Right atrium auricular region (tissue), 2 donors: ENCODE results near the gene RXRG. TPM values are rescaled to one million over a fixed set of nuclear protein-coding genes. Genes with fewer than 3 reads are reported as not detected.

Source experiments
- DNase-seq: peaks from one replicate; pipeline ENCODE4 v3.0.0-alpha.2; 2019; ENCODE audit warnings: low spot score
- H3K27ac ChIP-seq, 2 donors: fragments of 200-600 bp; sonication (generic); 1 replicate in 1 of 2; 2 replicates in 1 of 2; pipeline ENCODE4 v1.5.1; 2016 to 2019
- H3K27me3 ChIP-seq, 2 donors: fragments of 200-600 bp; sonication (generic); one replicate each; pipeline versions ENCODE4 v1.5.1 to v1.6.0; 2017 to 2019
- H3K36me3 ChIP-seq: fragments of 200-600 bp; sonication (generic); one replicate; pipeline ENCODE4 v1.5.1; 2016
- H3K4me1 ChIP-seq, 2 donors: fragments of 200-600 bp; sonication (generic); one replicate each; pipeline versions ENCODE4 v1.5.1 to v1.6.0; 2017 to 2019
- H3K4me3 ChIP-seq, 2 donors: fragments of 200-600 bp; sonication (generic); 1 replicate in 1 of 2; 2 replicates in 1 of 2; pipeline ENCODE4 v1.5.1; 2017 to 2019; ENCODE audit warnings: mild to moderate bottlenecking in 1 of 2, moderate library complexity in 1 of 2
- H3K9me3 ChIP-seq, 2 donors: fragments of 200-600 bp; sonication (generic); one replicate each; pipeline ENCODE4 v1.5.1; 2019
- total RNA-seq, 2 donors: library from RNA; depleted of rRNA; stranded (reverse); fragments of >200 nt; gene quantifications; one replicate each; pipeline ENCODE4 v1.1.0, GENCODE V29; 2016
- TF ChIP-seq, protein P1 (sequence below), 2 donors: fragments of 200-600 bp; sonication (generic); IDR thresholded peaks; one replicate each; pipeline ENCODE4 v1.5.1; 2019; ENCODE audit warnings: antibody characterized with exemption in 2 of 2

RXRG gene
- total RNA-seq, 2 donors from 2014 or later = 1.2 to 3.3 TPM

DNA sequence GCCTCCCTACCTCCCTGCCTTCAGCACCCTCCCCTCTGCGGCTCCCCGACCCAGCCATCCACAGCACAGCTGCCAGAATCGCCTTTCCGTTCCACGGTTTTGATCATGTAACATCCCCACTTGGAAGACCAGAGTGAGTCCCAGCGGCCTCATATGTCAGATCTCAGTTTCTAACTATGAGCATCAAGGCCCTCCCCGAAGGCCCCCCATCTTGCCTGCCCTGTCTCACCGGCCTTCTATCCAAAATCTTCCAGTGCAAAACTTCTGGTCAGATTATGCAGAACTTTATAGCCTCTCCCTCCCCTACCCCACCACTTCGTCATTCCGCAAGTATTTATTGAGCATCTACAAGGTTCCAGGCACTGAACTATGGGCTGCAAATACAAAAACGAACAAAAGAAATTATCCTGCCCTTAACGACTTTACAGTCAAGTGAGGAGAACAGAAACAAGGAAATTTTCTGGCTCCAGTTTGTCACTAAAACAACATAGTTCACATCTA, 68.1 kb downstream of the RXRG start:
- Histone ChIP-seq H3K27me3 (no peaks in the 10 kb centered on the region), H3K4me1 (peaks cover 0 to 14% of the 10 kb centered on the region in 2 donors), H3K4me3 (peak overlapping the region in 1 of 2 donors; percentile 52), H3K36me3 (no peaks in the 10 kb centered on the region), H3K9me3 (no peaks in the 10 kb centered on the region), H3K27ac (peak overlapping the region; percentile 78 to 83)
- TF ChIP-seq, protein P1, sequence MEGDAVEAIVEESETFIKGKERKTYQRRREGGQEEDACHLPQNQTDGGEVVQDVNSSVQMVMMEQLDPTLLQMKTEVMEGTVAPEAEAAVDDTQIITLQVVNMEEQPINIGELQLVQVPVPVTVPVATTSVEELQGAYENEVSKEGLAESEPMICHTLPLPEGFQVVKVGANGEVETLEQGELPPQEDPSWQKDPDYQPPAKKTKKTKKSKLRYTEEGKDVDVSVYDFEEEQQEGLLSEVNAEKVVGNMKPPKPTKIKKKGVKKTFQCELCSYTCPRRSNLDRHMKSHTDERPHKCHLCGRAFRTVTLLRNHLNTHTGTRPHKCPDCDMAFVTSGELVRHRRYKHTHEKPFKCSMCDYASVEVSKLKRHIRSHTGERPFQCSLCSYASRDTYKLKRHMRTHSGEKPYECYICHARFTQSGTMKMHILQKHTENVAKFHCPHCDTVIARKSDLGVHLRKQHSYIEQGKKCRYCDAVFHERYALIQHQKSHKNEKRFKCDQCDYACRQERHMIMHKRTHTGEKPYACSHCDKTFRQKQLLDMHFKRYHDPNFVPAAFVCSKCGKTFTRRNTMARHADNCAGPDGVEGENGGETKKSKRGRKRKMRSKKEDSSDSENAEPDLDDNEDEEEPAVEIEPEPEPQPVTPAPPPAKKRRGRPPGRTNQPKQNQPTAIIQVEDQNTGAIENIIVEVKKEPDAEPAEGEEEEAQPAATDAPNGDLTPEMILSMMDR (IDR thresholded peaks at IDR 0.05) = no peak
- no peak for DNase-seq

DNA sequence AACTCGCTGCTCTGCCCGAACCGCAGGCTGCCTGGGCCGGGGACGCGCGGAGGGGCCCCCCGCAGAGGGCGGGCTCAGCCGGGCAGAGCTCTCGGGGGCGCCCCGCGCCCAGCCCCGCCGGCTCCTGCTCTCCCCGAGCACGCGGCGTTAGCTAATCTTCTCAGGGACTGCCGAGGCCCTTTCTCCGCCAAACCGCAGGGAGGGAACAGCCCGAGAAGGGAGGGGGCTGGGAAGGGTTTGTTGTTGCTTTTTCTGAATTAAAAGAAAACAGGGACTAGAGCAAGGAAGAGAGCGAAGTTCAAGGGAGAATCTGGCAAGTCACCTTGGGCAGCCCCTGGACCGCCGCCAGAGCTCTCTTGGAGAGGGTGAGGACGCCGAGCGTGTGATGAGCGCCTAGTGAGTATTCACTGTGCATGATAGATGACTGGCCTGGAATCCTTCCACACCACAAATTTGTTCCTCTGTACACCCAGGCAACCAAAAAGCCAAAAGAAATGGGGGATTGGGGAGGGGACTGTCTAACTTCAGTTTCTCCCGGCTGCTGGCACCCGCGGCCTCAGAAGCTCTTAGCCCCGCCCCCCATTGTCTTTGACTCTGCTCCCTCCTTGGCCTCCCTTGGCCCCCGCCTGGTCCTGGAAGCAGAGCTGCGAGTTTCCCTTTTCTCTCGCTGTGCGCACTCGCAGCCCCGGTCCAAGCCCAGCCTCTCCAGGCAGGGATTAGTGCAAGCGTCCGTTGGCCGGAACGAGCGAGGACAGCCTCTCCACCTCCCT, 68.7 kb downstream of the RXRG start:
- Histone ChIP-seq H3K27me3 (no peaks in the 10 kb centered on the region), H3K9me3 (no peaks in the 10 kb centered on the region), H3K27ac (peak overlapping the region; percentile 78 to 83), H3K4me1 (peaks cover 0 to 14% of the 10 kb centered on the region in 2 donors), H3K4me3 (peak overlapping the region; percentile 34 to 52), H3K36me3 (no peaks in the 10 kb centered on the region)
- DNase-seq = peak; percentile 90
- TF ChIP-seq, protein P1 (IDR thresholded peaks at IDR 0.05) = no peak

DNA sequence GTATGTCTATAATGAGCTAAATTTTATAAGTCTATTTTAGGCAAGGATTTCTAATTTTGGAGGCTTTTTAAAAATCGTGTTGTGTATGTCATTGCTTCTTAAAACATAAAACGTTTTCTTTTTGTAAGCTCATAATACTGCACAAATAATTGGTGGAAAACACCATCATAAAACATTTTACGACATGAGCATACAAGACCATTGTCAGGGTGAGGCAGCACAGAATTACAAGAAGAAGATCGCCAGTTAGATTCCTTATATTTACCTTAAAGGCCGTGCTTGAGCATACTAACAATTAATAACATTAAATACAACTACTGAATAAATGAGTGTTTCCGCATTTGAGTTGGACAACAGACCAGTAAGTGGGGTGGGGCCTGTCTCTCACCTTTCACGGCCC, 69.3 kb downstream of the RXRG start:
- H3K4me3 ChIP-seq = peak overlapping the region; percentile 34 to 52
- DNase-seq = no peak
- TF ChIP-seq, protein P1 (IDR thresholded peaks at IDR 0.05) = no peak
- H3K36me3 ChIP-seq = no peaks in the 10 kb centered on the region
- no peaks in the 10 kb centered on the region for H3K9me3 ChIP-seq
- no peaks in the 10 kb centered on the region for H3K27me3 ChIP-seq
- peaks cover 0 to 14% of the 10 kb centered on the region in 2 donors for H3K4me1 ChIP-seq
- H3K27ac ChIP-seq = peak overlapping the region; percentile 78 to 83

- Histone ChIP-seq H3K4me1 (peaks cover 0 to 18% of the 10 kb centered on the region in 2 donors), H3K27ac (no peak overlapping the region), H3K36me3 (no peaks in the 10 kb centered on the region), H3K27me3 (no peaks in the 10 kb centered on the region), H3K9me3 (no peaks in the 10 kb centered on the region), H3K4me3 (no peak overlapping the region)
- no peak for DNase-seq
- TF ChIP-seq, protein P1 (IDR thresholded peaks at IDR 0.05) = no peak
Measured at GRCh38 chr1:165371588-165372225, 73.2 kb downstream of the RXRG start.

DNA sequence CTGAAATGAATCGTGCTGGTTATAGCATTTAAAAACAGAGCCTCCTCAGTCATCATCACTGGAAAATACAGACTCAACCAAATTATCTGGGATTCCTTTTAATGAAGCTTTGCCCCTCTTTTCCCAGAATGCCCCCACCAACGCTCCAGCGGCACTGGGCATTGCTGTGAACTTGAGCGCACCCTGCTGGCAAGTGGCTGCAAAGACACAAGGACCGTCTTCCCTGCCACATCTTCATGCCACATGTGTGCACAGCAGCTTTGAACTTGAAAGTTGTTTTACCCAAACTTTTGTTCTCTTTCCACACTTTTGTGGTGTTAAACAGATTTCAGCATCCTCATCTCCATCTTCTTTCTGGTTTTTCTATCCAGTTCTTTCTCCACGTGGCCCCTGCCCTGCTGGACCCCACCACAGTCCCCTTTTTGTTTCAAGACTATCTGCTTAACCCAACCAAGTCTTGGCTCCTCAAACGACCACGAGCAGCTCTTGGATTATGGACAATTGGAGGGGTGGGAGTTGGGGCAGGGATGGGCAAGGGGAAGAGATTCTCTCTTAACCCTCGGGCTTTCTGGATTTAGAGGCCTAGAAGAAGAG, 75.6 kb downstream of the RXRG start:
- no peak overlapping the region for H3K27ac ChIP-seq
- no peak overlapping the region for H3K4me3 ChIP-seq
- H3K36me3 ChIP-seq = no peaks in the 10 kb centered on the region
- H3K27me3 ChIP-seq = no peaks in the 10 kb centered on the region
- peaks cover 0 to 11% of the 10 kb centered on the region in 2 donors for H3K4me1 ChIP-seq
- H3K9me3 ChIP-seq = no peaks in the 10 kb centered on the region
- TF ChIP-seq, protein P1 (IDR thresholded peaks at IDR 0.05) = peak; percentile 77 to 93
- no peak for DNase-seq
